BJ (cell line): ENCODE data around the gene GATA1. TPM values are rescaled to one million over a fixed set of nuclear protein-coding genes. Genes with fewer than 3 reads are reported as not detected.
A peak's percentile ranks its signal among the peaks of the same experiment; 100 is the strongest.

ENCODE experiments used
- CTCF ChIA-PET: fragments of 350-600 bp; formaldehyde crosslinking; extraction: SDS; loops from one replicate; lab custom pipeline; 2021; ENCODE audit warnings: antibody characterized with exemption, inconsistent platforms; lab: Yijun Ruan, JAX
- POLR2A ChIA-PET: fragments of 300-600 bp; sonication (Branson Sonifier 250); formaldehyde crosslinking; extraction: SDS; loops from one replicate; lab custom pipeline; 2021; ENCODE audit warnings: antibody characterized with exemption; lab: Charles Lee
- DNase-seq: peaks from one replicate; pipeline ENCODE4 v3.0.0-alpha.2; 2011; ENCODE audit warnings: low read depth
- H3K27me3 ChIP-seq: 2 replicates; pipeline ENCODE4 v1.6.0; 2011; ENCODE audit warnings: low read length; ENCODE audit not compliant: control insufficient read depth, insufficient read depth
- H3K36me3 ChIP-seq: 2 replicates; pipeline ENCODE4 v1.5.1; 2011; ENCODE audit warnings: low read length; ENCODE audit not compliant: control insufficient read depth, insufficient read depth
- H3K4me3 ChIP-seq: 2 replicates; pipeline ENCODE4 v1.5.1; 2011; ENCODE audit warnings: low read depth, mild to moderate bottlenecking, control low read depth, low read length
- polyA minus RNA-seq: library from RNA; depleted of rRNA, polyadenylated mRNA; stranded (reverse); fragments of >200 nt; gene quantifications from 2 replicates; pipeline ENCODE4 v1.2.3, GENCODE V29; 2011; rRNA and poly(A)+ RNA removed
- polyA plus RNA-seq: library from polyadenylated mRNA; depleted of rRNA; stranded (reverse); fragments of >200 nt; gene quantifications from 2 replicates; pipeline ENCODE4 v1.2.3, GENCODE V29; 2011; rRNA removed
- TF ChIP-seq, protein P1 (sequence below): IDR thresholded peaks from 2 replicates; pipeline ENCODE4 v1.5.1; 2011; ENCODE audit warnings: low read depth, mild to moderate bottlenecking, control low read depth, inconsistent platforms, low read length, moderate library complexity; ENCODE audit not compliant: insufficient read depth

The GATA1 gene
- not detected in 2 replicates for polyA plus RNA-seq
- 0.24 TPM in 1 of 2 replicates, not detected in the other for polyA minus RNA-seq

DNA sequence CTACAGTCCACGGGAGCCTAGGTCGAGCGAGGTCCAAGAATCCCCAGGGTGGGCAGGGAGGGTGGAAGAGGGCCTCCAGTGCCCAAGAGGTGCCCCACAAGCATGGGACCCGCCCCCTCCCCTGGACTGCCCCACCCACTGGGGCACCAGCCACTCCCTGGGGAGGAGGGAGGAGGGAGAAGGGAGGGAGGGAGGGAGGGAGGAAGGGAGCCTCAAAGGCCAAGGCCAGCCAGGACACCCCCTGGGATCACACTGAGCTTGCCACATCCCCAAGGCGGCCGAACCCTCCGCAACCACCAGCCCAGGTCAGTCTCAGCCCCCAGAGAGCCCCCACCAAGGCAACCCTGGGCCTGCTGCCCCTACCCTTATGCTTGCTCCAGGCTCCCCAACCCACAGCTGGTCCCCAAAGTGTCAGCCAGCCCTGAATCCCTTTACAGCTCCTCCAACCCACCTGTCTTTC is at the start of gene GATA1:
Gene GATA1, plus strand, starts transcription at position 250 of the 460 bp plus-strand sequence. CDS start 4,520 bp downstream, outside the sequence.
- Histone ChIP-seq H3K27me3 (no peaks in the 10 kb centered on the region), H3K36me3 (no peaks in the 10 kb centered on the region), H3K4me3 (no peak within 1 kb of the TSS)
- TF ChIP-seq, protein P1, sequence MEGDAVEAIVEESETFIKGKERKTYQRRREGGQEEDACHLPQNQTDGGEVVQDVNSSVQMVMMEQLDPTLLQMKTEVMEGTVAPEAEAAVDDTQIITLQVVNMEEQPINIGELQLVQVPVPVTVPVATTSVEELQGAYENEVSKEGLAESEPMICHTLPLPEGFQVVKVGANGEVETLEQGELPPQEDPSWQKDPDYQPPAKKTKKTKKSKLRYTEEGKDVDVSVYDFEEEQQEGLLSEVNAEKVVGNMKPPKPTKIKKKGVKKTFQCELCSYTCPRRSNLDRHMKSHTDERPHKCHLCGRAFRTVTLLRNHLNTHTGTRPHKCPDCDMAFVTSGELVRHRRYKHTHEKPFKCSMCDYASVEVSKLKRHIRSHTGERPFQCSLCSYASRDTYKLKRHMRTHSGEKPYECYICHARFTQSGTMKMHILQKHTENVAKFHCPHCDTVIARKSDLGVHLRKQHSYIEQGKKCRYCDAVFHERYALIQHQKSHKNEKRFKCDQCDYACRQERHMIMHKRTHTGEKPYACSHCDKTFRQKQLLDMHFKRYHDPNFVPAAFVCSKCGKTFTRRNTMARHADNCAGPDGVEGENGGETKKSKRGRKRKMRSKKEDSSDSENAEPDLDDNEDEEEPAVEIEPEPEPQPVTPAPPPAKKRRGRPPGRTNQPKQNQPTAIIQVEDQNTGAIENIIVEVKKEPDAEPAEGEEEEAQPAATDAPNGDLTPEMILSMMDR, result no peak
- CTCF ChIA-PET, result no interaction called here
- no peak for DNase-seq
- POLR2A ChIA-PET, result no interaction called here

DNA sequence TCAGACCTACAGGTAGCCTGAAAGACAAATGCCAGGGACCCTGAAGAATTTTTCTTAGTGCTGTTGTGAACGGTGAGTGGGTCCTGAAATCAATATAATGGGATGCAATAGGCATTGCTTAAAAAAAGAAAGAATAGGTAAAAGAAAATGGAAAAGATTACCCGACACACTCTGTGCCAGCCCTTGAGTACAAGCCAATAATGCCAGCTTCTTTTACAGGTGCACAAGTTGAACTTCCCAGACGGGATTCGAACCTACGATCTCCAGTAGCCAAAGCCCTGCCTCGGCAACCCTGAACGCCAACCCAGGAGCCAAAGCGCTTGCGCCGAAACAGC is 49.5 kb upstream of the GATA1 start:
- Histone ChIP-seq H3K4me3 (peak overlapping the region; percentile 14; the same call in 1 of the 2 replicates), H3K27me3 (no peaks in the 10 kb centered on the region), H3K36me3 (no peaks in the 10 kb centered on the region)
- ChIA-PET POLR2A (interaction anchor here (0.6 to 1.0 kb wide), 2 partner anchors 41 to 419 kb away, joined by 3 read pairs; partner anchors contain the start of gene SUV39H1), CTCF (interaction anchor here (1.5 kb wide), 1 partner anchor 88 kb away, joined by 4 read pairs; no protein-coding TSS in a partner anchor)
- no peak for DNase-seq
- TF ChIP-seq, protein P1, result no peak

- TF ChIP-seq, protein P1, result no peak
- CTCF ChIA-PET, result interaction anchor here (1.5 kb wide), 1 partner anchor 89 kb away, joined by 4 read pairs; no protein-coding TSS in a partner anchor
- peak; percentile 83 for DNase-seq
- Histone ChIP-seq H3K4me3 (peak overlapping the region; percentile 53), H3K36me3 (no peaks in the 10 kb centered on the region), H3K27me3 (no peaks in the 10 kb centered on the region)
- POLR2A ChIA-PET, result interaction anchor here (0.6 to 1.0 kb wide), 2 partner anchors 41 to 419 kb away, joined by 3 read pairs; partner anchors contain the start of gene SUV39H1
These were observed 49.0 kb upstream of the GATA1 start for GRCh38 chrX:48737213-48737938.

- H3K4me3 ChIP-seq, result peak overlapping the region; percentile 53
- no peak for DNase-seq
- ChIA-PET POLR2A (no interaction called here), CTCF (interaction anchor here (1.5 kb wide), 1 partner anchor 90 kb away, joined by 4 read pairs; no protein-coding TSS in a partner anchor)
- H3K27me3 ChIP-seq, result no peaks in the 10 kb centered on the region
- TF ChIP-seq, protein P1, result no peak
- H3K36me3 ChIP-seq, result no peaks in the 10 kb centered on the region
These were observed 48.5 kb upstream of the GATA1 start for GRCh38 chrX:48737940-48738339.

GRCh38 chrX:48741834-48742233 is 44.6 kb upstream of the GATA1 start:
- Histone ChIP-seq H3K27me3 (no peaks in the 10 kb centered on the region), H3K4me3 (no peak overlapping the region), H3K36me3 (no peaks in the 10 kb centered on the region)
- TF ChIP-seq, protein P1, result no peak
- no peak for DNase-seq
- ChIA-PET CTCF (no interaction called here), POLR2A (no interaction called here)
